GM18870 (cell line): ENCODE measurements around the gene ONECUT1.

ENCODE experiments used
- ATAC-seq: cut with Tn5 transposase; IDR thresholded peaks from one replicate; pipeline ENCODE4 v1.9.1; 2021; ENCODE audit warnings: moderate library complexity; ENCODE audit not compliant: unreplicated experiment

Gene ONECUT1

GRCh38 chr15:52733696-52734255, 56.4 kb downstream of the ONECUT1 start:
- ATAC-seq, result no peak

- ATAC-seq, result no peak
Measured at GRCh38 chr15:52733088-52733487, 57.0 kb downstream of the ONECUT1 start.

GRCh38 chr15:52732551-52732950, 57.6 kb downstream of the ONECUT1 start:
- ATAC-seq, result no peak

- ATAC-seq, result no peak
Measured at GRCh38 chr15:52731732-52732470, 58.2 kb downstream of the ONECUT1 start.

GRCh38 chr15:52731004-52731403, 59.1 kb downstream of the ONECUT1 start:
- ATAC-seq, result no peak

- no peak for ATAC-seq
Measured at GRCh38 chr15:52730594-52730993, 59.5 kb downstream of the ONECUT1 start.

- peak; percentile 76 for ATAC-seq
Measured at GRCh38 chr15:52730173-52730572, 60.0 kb downstream of the ONECUT1 start.

- ATAC-seq, result no peak
Measured at GRCh38 chr15:52728899-52729298, 61.2 kb downstream of the ONECUT1 start.

GRCh38 chr15:52727815-52728214, 62.3 kb downstream of the ONECUT1 start:
- no peak for ATAC-seq

- ATAC-seq, result no peak
Measured at GRCh38 chr15:52726195-52726594, 63.9 kb downstream of the ONECUT1 start.

- ATAC-seq, result no peak
Measured at GRCh38 chr15:52718551-52718950, 71.6 kb downstream of the ONECUT1 start.

GRCh38 chr15:52717924-52718323, 72.2 kb downstream of the ONECUT1 start:
- no peak for ATAC-seq

GRCh38 chr15:52717481-52717880, 72.7 kb downstream of the ONECUT1 start:
- ATAC-seq, result no peak

GRCh38 chr15:52716536-52716935, 73.6 kb downstream of the ONECUT1 start:
- no peak for ATAC-seq

- no peak for ATAC-seq
Measured at GRCh38 chr15:52715411-52715810, 74.7 kb downstream of the ONECUT1 start.

- ATAC-seq, result no peak
Measured at GRCh38 chr15:52714968-52715367, 75.2 kb downstream of the ONECUT1 start.

GRCh38 chr15:52710708-52711389, 79.3 kb downstream of the ONECUT1 start:
- ATAC-seq, result no peak

GRCh38 chr15:52710050-52710707, 80.0 kb downstream of the ONECUT1 start:
- peak; percentile 19 for ATAC-seq

- ATAC-seq, result peak; percentile 86
Measured at GRCh38 chr15:52709187-52709981, 80.8 kb downstream of the ONECUT1 start.
